ENCODE data around the gene VDR.

GRCh38 chr12:47804171-47804570 lies 100.6 kb downstream of the VDR start:
- TF ChIP-seq CTCF (IDR thresholded peaks at IDR 0.05) (no peak), EZH2 (IDR thresholded peaks at IDR 0.05) (no peak), EZH2phosphoT487 (IDR thresholded peaks at IDR 0.05) (no peak)
